Panc1 (cell line): ENCODE measurements around the gene PLEKHD1.

Experiments used
- CTCF ChIP-seq: fragments of 450-650 bp; IDR thresholded peaks from 2 replicates; pipeline ENCODE4 v1.5.1; 2017; ENCODE audit warnings: mild to moderate bottlenecking
- POLR2AphosphoS5 ChIP-seq: IDR thresholded peaks from 2 replicates; pipeline ENCODE4 v1.6.1; 2012; ENCODE audit warnings: mild to moderate bottlenecking, low read depth, low read length, moderate library complexity
- SIN3A ChIP-seq: IDR thresholded peaks from 2 replicates; pipeline ENCODE4 v1.6.1; 2012; ENCODE audit warnings: low read depth, mild to moderate bottlenecking, low read length, moderate library complexity, borderline replicate concordance; ENCODE audit not compliant: insufficient read depth
- TCF7L2 ChIP-seq: IDR thresholded peaks from 2 replicates; pipeline ENCODE4 v1.6.1; 2011; ENCODE audit warnings: mild to moderate bottlenecking, low read depth, low read length, inconsistent platforms

- TF ChIP-seq CTCF (no peak), TCF7L2 (no peak), POLR2AphosphoS5 (no peak), SIN3A (no peak)
Measured at GRCh38 chr14:69506241-69506595, 21.7 kb downstream of the PLEKHD1 start.
